Effector memory CD8-positive, alpha-beta T cell (primary cell): Measurements from ENCODE around the gene TEAD4.

Source experiments
- ATAC-seq: fragments of 150-1000 bp; cut with Tn5 transposase; replicated peaks from 2 replicates; pipeline ENCODE4 v1.10.0; 2021; ENCODE audit warnings: mild to moderate bottlenecking, moderate library complexity
- DNase-seq, 3 experiments: peaks; one replicate each; pipeline ENCODE4 v3.0.0; 2021
- H3K27ac Mint-ChIP-seq, 2 donors: one replicate each; pipeline ENCODE4 v1.8.0; 2022; ENCODE audit warnings: mild to moderate bottlenecking in 2 of 2, mixed read lengths in 2 of 2, moderate library complexity in 2 of 2
- H3K27me3 Mint-ChIP-seq, 2 donors: one replicate each; pipeline ENCODE4 v1.8.0; 2022; ENCODE audit warnings: mixed read lengths in 2 of 2
- H3K36me3 Mint-ChIP-seq: one replicate; pipeline ENCODE4 v1.8.0; 2022; ENCODE audit warnings: mild to moderate bottlenecking, moderate library complexity, mixed read lengths; ENCODE audit not compliant: insufficient read depth
- H3K4me1 Mint-ChIP-seq, 2 donors: one replicate each; pipeline ENCODE4 v1.8.0; 2022; ENCODE audit warnings: low read depth in 2 of 2, mixed read lengths in 2 of 2
- H3K4me3 Mint-ChIP-seq, 2 donors: one replicate each; pipeline ENCODE4 v1.8.0; 2022; ENCODE audit warnings: mild to moderate bottlenecking in 2 of 2, mixed read lengths in 2 of 2, moderate library complexity in 2 of 2
- H3K9me3 Mint-ChIP-seq, 2 donors: one replicate each; pipeline ENCODE4 v1.8.0; 2022; ENCODE audit warnings: mixed read lengths in 2 of 2

The TEAD4 gene

GRCh38 chr12:2944401-2945047 is 14.7 kb upstream of the TEAD4 start:
- peak overlapping the region in 1 of 2 donors; percentile 58 for H3K4me3 Mint-ChIP-seq

GRCh38 chr12:2949411-2949810 is 9.8 kb upstream of the TEAD4 start:
- Mint-ChIP-seq H3K27me3 (peaks cover 17 to 19% of the 10 kb centered on the region in 2 donors), H3K4me3 (no peak overlapping the region), H3K27ac (no peak overlapping the region), H3K9me3 (no peaks in the 10 kb centered on the region), H3K4me1 (peaks cover 0 to 5% of the 10 kb centered on the region in 2 donors), H3K36me3 (peaks cover 2% of the 10 kb centered on the region)
- ATAC-seq, result no peak
- DNase-seq, result no peak

More at GRCh38 chr12:2944401-2945047, 14.7 kb upstream of the TEAD4 start:
- Mint-ChIP-seq H3K36me3 (peaks cover 1% of the 10 kb centered on the region), H3K4me1 (peaks cover 0 to 5% of the 10 kb centered on the region in 2 donors), H3K27ac (no peak overlapping the region), H3K27me3 (peaks cover 11 to 16% of the 10 kb centered on the region in 2 donors), H3K9me3 (no peaks in the 10 kb centered on the region)
- DNase-seq, result peak; percentile 15 to 30 (median 24)
- ATAC-seq, result peak; percentile 47

GRCh38 chr12:2955888-2956287 is 3.3 kb upstream of the TEAD4 start:
- H3K27ac Mint-ChIP-seq, result no peak overlapping the region
- no peaks in the 10 kb centered on the region for H3K9me3 Mint-ChIP-seq
- peaks cover 12 to 14% of the 10 kb centered on the region in 2 donors for H3K4me1 Mint-ChIP-seq
- DNase-seq (no peak), ATAC-seq (no peak)
- peaks cover 39 to 42% of the 10 kb centered on the region in 2 donors for H3K27me3 Mint-ChIP-seq
- H3K4me3 Mint-ChIP-seq, result no peak overlapping the region
- H3K36me3 Mint-ChIP-seq, result no peaks in the 10 kb centered on the region

GRCh38 chr12:2957816-2958431 is 1.3 kb upstream of the TEAD4 start:
- Mint-ChIP-seq H3K27me3 (peaks cover 54 to 58% of the 10 kb centered on the region in 2 donors), H3K9me3 (no peaks in the 10 kb centered on the region), H3K4me3 (peak overlapping the region; percentile 73 to 77), H3K4me1 (peaks cover 13 to 15% of the 10 kb centered on the region in 2 donors), H3K27ac (no peak overlapping the region), H3K36me3 (no peaks in the 10 kb centered on the region)
- no peak for ATAC-seq
- DNase-seq, result no peak

GRCh38 chr12:2958432-2959191 is 585 bp upstream of the TEAD4 start:
- DNase-seq (no peak), ATAC-seq (no peak)

GRCh38 chr12:2959505-2960389 is 550 bp downstream of the TEAD4 start:
- H3K4me1 Mint-ChIP-seq, result peaks cover 13 to 15% of the 10 kb centered on the region in 2 donors

More at GRCh38 chr12:2958432-2959191, 585 bp upstream of the TEAD4 start:
- H3K36me3 Mint-ChIP-seq, result no peaks in the 10 kb centered on the region
- peaks cover 13 to 15% of the 10 kb centered on the region in 2 donors for H3K4me1 Mint-ChIP-seq
- peaks cover 61 to 65% of the 10 kb centered on the region in 2 donors for H3K27me3 Mint-ChIP-seq
- peak overlapping the region; percentile 73 to 77 for H3K4me3 Mint-ChIP-seq
- no peaks in the 10 kb centered on the region for H3K9me3 Mint-ChIP-seq
- no peak overlapping the region for H3K27ac Mint-ChIP-seq

GRCh38 chr12:2960390-2960956 is 1.3 kb downstream of the TEAD4 start:
- Mint-ChIP-seq H3K4me1 (peaks cover 13 to 15% of the 10 kb centered on the region in 2 donors), H3K4me3 (peak overlapping the region; percentile 60 to 70), H3K9me3 (no peaks in the 10 kb centered on the region), H3K27ac (no peak overlapping the region), H3K36me3 (no peaks in the 10 kb centered on the region), H3K27me3 (peaks cover 68 to 82% of the 10 kb centered on the region in 2 donors)
- DNase-seq, result no peak
- no peak for ATAC-seq

More at GRCh38 chr12:2959505-2960389, 550 bp downstream of the TEAD4 start:
- ATAC-seq, result no peak
- no peak for DNase-seq
- Mint-ChIP-seq H3K27me3 (peaks cover 68 to 76% of the 10 kb centered on the region in 2 donors), H3K36me3 (no peaks in the 10 kb centered on the region), H3K9me3 (no peaks in the 10 kb centered on the region), H3K27ac (no peak overlapping the region), H3K4me3 (peak overlapping the region; percentile 60 to 70)

- DNase-seq, result no peak
- Mint-ChIP-seq H3K36me3 (no peaks in the 10 kb centered on the region), H3K4me1 (peaks cover 13 to 15% of the 10 kb centered on the region in 2 donors), H3K4me3 (peak overlapping the region; percentile 60 to 70), H3K27ac (no peak overlapping the region), H3K27me3 (peaks cover 66 to 86% of the 10 kb centered on the region in 2 donors), H3K9me3 (no peaks in the 10 kb centered on the region)
- ATAC-seq, result no peak
These were observed 1.9 kb downstream of the TEAD4 start for GRCh38 chr12:2960996-2961616.

- H3K27ac Mint-ChIP-seq, result no peak overlapping the region
These were observed 2.5 kb downstream of the TEAD4 start for GRCh38 chr12:2961705-2962104.

GRCh38 chr12:2963154-2963759 is 4.1 kb downstream of the TEAD4 start:
- DNase-seq (no peak), ATAC-seq (no peak)
- H3K4me3 Mint-ChIP-seq, result no peak overlapping the region
- no peak overlapping the region for H3K27ac Mint-ChIP-seq
- H3K4me1 Mint-ChIP-seq, result peaks cover 13 to 14% of the 10 kb centered on the region in 2 donors
- no peaks in the 10 kb centered on the region for H3K9me3 Mint-ChIP-seq
- peaks cover 46 to 69% of the 10 kb centered on the region in 2 donors for H3K27me3 Mint-ChIP-seq
- H3K36me3 Mint-ChIP-seq, result no peaks in the 10 kb centered on the region

More at GRCh38 chr12:2961705-2962104, 2.5 kb downstream of the TEAD4 start:
- ATAC-seq, result no peak
- H3K4me1 Mint-ChIP-seq, result peaks cover 13 to 15% of the 10 kb centered on the region in 2 donors
- H3K4me3 Mint-ChIP-seq, result no peak overlapping the region
- no peaks in the 10 kb centered on the region for H3K36me3 Mint-ChIP-seq
- H3K27me3 Mint-ChIP-seq, result peaks cover 60 to 85% of the 10 kb centered on the region in 2 donors
- no peaks in the 10 kb centered on the region for H3K9me3 Mint-ChIP-seq
- DNase-seq, result no peak

- peaks cover 9 to 10% of the 10 kb centered on the region in 2 donors for H3K4me1 Mint-ChIP-seq
- ATAC-seq, result no peak
These were observed 4.6 kb downstream of the TEAD4 start for GRCh38 chr12:2963760-2964292.

GRCh38 chr12:2967651-2968050 is 8.5 kb downstream of the TEAD4 start:
- ATAC-seq (no peak), DNase-seq (no peak)
- Mint-ChIP-seq H3K9me3 (no peaks in the 10 kb centered on the region), H3K4me1 (no peaks in the 10 kb centered on the region), H3K27me3 (peaks cover 30 to 66% of the 10 kb centered on the region in 2 donors), H3K27ac (no peak overlapping the region), H3K4me3 (no peak overlapping the region), H3K36me3 (peaks cover 4% of the 10 kb centered on the region)

More at GRCh38 chr12:2963760-2964292, 4.6 kb downstream of the TEAD4 start:
- H3K27ac Mint-ChIP-seq, result no peak overlapping the region
- H3K4me3 Mint-ChIP-seq, result no peak overlapping the region
- DNase-seq, result no peak
- H3K27me3 Mint-ChIP-seq, result peaks cover 41 to 63% of the 10 kb centered on the region in 2 donors
- H3K36me3 Mint-ChIP-seq, result no peaks in the 10 kb centered on the region
- H3K9me3 Mint-ChIP-seq, result no peaks in the 10 kb centered on the region
